Osteoblast (primary cell): Measurements from ENCODE around the gene AOAH. TPM values are rescaled to one million over a fixed set of nuclear protein-coding genes. Genes with fewer than 3 reads are reported as not detected.

Source experiments
- DNase-seq: peaks from one replicate; pipeline ENCODE4 v3.0.0; 2011; ENCODE audit warnings: low spot score, mixed read lengths; ENCODE audit not compliant: insufficient read length; ENCODE audit errors: missing footprints
- H2AFZ ChIP-seq: 2 replicates; pipeline ENCODE4 v1.6.0; 2011; ENCODE audit warnings: mild to moderate bottlenecking, low read length
- H3K27ac ChIP-seq: 2 replicates; pipeline ENCODE4 v1.5.1; 2011; ENCODE audit warnings: mild to moderate bottlenecking, low read depth, low read length, moderate library complexity
- H3K27me3 ChIP-seq: 2 replicates; pipeline ENCODE4 v1.6.0; 2012; ENCODE audit warnings: mild to moderate bottlenecking, control low read depth, inconsistent platforms, low read length, moderate library complexity; ENCODE audit not compliant: insufficient read depth
- H3K36me3 ChIP-seq: 2 replicates; pipeline ENCODE4 v1.5.1; 2011; ENCODE audit warnings: mild to moderate bottlenecking, low read length, control low read depth, moderate library complexity; ENCODE audit not compliant: insufficient read depth
- H3K4me1 ChIP-seq: 2 replicates; pipeline ENCODE4 v1.5.1; 2011; ENCODE audit warnings: mild to moderate bottlenecking, low read length, control low read depth, moderate library complexity; ENCODE audit not compliant: insufficient read depth
- H3K4me2 ChIP-seq: 2 replicates; pipeline ENCODE4 v1.6.0; 2011; ENCODE audit warnings: mild to moderate bottlenecking, low read length; ENCODE audit not compliant: insufficient read depth
- H3K4me3 ChIP-seq: fragments of 200-600 bp; sonication (generic); 3 replicates; pipeline ENCODE4 v1.5.1; 2012; ENCODE audit warnings: mild to moderate bottlenecking, low read length, inconsistent platforms; ENCODE audit not compliant: insufficient read depth
- H3K79me2 ChIP-seq: 2 replicates; pipeline ENCODE4 v1.6.0; 2012; ENCODE audit warnings: mild to moderate bottlenecking, low read length, control low read depth, inconsistent platforms; ENCODE audit not compliant: insufficient read depth
- H3K9me3 ChIP-seq: 2 replicates; pipeline ENCODE4 v1.5.1; 2011; ENCODE audit warnings: low read depth, low read length, control low read depth
- H4K20me1 ChIP-seq: 2 replicates; pipeline ENCODE4 v1.6.0; 2012; ENCODE audit warnings: mild to moderate bottlenecking, low read length, control low read depth; ENCODE audit not compliant: insufficient read depth
- CTCF ChIP-seq: IDR thresholded peaks from 2 replicates; pipeline ENCODE4 v1.5.1; 2011; ENCODE audit warnings: mild to moderate bottlenecking, low read depth, low read length, moderate library complexity; ENCODE audit errors: extremely low read depth
- total RNA-seq: library from RNA; depleted of rRNA; stranded (reverse); fragments of >200 nt; gene quantifications from 2 replicates; pipeline ENCODE4 v1.2.3, GENCODE V29; 2012

AOAH gene
- total RNA-seq, 1 donor = under 0.01 TPM

- no peak overlapping the region for H2AFZ ChIP-seq
- DNase-seq = no peak
- no peak overlapping the region for H3K4me2 ChIP-seq
- no peaks in the 10 kb centered on the region for H4K20me1 ChIP-seq
- no peaks in the 10 kb centered on the region for H3K9me3 ChIP-seq
- H3K36me3 ChIP-seq = no peaks in the 10 kb centered on the region
- H3K27me3 ChIP-seq = no peaks in the 10 kb centered on the region
- no peak overlapping the region for H3K27ac ChIP-seq
- H3K4me3 ChIP-seq = no peak overlapping the region
- H3K79me2 ChIP-seq = no peaks in the 10 kb centered on the region
- no peaks in the 10 kb centered on the region for H3K4me1 ChIP-seq
- TF ChIP-seq CTCF = no peak
Measured at GRCh38 chr7:36686499-36686898, 37.8 kb downstream of the AOAH start.

- no peaks in the 10 kb centered on the region for H3K9me3 ChIP-seq
- H3K4me3 ChIP-seq = no peak overlapping the region
- no peaks in the 10 kb centered on the region for H3K27me3 ChIP-seq
- no peaks in the 10 kb centered on the region for H3K79me2 ChIP-seq
- no peaks in the 10 kb centered on the region for H3K4me1 ChIP-seq
- no peaks in the 10 kb centered on the region for H3K36me3 ChIP-seq
- no peak for TF ChIP-seq CTCF
- no peak overlapping the region for H2AFZ ChIP-seq
- no peak for DNase-seq
- no peaks in the 10 kb centered on the region for H4K20me1 ChIP-seq
- H3K4me2 ChIP-seq = no peak overlapping the region
- H3K27ac ChIP-seq = no peak overlapping the region
Measured at GRCh38 chr7:36684954-36685353, 39.3 kb downstream of the AOAH start.

- no peaks in the 10 kb centered on the region for H3K79me2 ChIP-seq
Measured at GRCh38 chr7:36683695-36684357, 40.5 kb downstream of the AOAH start.

GRCh38 chr7:36683111-36683510, 41.2 kb downstream of the AOAH start:
- H3K27me3 ChIP-seq = no peaks in the 10 kb centered on the region
- no peak overlapping the region for H2AFZ ChIP-seq
- no peaks in the 10 kb centered on the region for H4K20me1 ChIP-seq
- no peaks in the 10 kb centered on the region for H3K9me3 ChIP-seq
- H3K4me3 ChIP-seq = no peak overlapping the region
- no peak for DNase-seq
- H3K4me2 ChIP-seq = no peak overlapping the region
- H3K79me2 ChIP-seq = no peaks in the 10 kb centered on the region
- no peak for TF ChIP-seq CTCF
- H3K4me1 ChIP-seq = no peaks in the 10 kb centered on the region
- H3K36me3 ChIP-seq = no peaks in the 10 kb centered on the region
- no peak overlapping the region for H3K27ac ChIP-seq

More at GRCh38 chr7:36683695-36684357, 40.5 kb downstream of the AOAH start:
- Histone ChIP-seq H3K27ac (no peak overlapping the region), H3K4me1 (no peaks in the 10 kb centered on the region), H3K4me2 (no peak overlapping the region), H3K4me3 (no peak overlapping the region), H4K20me1 (no peaks in the 10 kb centered on the region), H2AFZ (no peak overlapping the region), H3K9me3 (no peaks in the 10 kb centered on the region), H3K36me3 (no peaks in the 10 kb centered on the region), H3K27me3 (no peaks in the 10 kb centered on the region)
- no peak for DNase-seq
- TF ChIP-seq CTCF = no peak
